GM18868 (cell line): ENCODE data around the gene GDPD5.
A peak's percentile ranks its signal among the peaks of the same experiment; 100 is the strongest.

ENCODE experiments used
- ATAC-seq: cut with Tn5 transposase; IDR thresholded peaks from one replicate; pipeline ENCODE4 v1.9.1; 2021; ENCODE audit warnings: mild to moderate bottlenecking, moderate library complexity; ENCODE audit not compliant: unreplicated experiment

Gene GDPD5

DNA sequence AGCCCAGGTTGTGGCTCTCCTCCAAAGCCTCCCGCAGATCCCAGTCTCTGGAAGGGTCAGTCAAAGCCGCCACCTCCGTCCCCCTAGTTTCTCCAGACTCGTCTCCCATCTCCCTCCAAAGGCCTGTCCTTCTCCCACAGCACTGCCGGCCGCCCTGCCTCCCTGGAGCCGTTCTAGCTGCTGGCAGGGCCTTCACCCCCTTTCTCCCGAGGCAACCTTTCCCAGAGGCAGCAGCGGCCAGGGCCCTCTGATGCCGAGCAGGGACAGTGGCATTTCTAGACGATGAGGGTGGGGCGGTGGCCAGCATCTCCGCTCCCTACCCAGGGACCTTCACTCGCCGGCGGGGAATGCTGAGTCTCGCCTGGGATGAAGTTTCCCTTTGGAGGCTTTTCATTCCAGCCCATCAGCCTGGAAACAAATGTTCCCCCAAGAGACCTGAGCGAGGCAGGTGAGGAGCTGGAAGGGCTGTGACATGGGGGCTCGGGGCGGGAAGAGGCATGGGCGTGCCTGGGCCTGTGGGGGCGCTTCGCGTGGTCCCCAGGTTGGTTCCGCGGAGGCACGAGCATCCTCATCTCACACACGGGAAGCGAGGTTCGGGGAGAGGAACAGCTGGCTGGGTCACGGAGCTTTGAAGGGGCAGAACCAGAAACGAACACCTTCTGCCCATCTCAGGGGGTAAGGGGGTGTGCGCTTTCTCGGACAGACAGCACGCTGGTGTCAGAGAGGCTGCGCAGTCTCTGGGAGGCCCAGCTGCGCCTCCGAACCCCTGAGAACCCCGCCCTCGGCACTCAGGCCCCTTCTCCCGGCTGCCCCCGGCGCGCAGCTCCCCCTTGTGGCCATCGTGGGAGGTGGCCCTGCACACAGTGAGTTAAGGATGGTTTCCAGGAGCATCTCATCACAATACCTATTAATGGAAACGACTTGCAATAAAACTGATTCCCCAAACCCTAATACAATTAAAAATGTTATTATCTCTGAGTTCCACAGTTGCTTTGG lies 74.6 kb downstream of the GDPD5 start:
- no peak for ATAC-seq

DNA sequence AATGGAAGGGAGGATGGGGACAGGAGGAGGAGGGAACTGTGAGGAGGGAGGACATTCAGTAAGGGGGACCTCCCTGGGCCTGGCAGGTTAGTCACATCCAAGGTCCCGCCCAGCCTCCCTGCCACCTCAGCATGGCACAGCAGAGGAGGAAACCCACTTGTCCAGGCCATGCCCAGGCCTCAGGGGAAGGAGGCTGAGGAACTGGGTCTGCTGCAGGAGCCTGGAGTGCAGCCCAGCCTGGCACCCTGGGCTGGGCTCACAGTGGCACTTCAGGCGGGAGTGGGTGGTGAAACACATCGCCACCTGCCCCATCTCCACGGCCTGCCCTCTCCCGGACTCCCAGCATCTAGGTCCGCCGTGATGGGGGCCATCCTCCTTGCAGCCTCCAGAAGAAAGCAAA lies 75.5 kb downstream of the GDPD5 start:
- no peak for ATAC-seq

DNA sequence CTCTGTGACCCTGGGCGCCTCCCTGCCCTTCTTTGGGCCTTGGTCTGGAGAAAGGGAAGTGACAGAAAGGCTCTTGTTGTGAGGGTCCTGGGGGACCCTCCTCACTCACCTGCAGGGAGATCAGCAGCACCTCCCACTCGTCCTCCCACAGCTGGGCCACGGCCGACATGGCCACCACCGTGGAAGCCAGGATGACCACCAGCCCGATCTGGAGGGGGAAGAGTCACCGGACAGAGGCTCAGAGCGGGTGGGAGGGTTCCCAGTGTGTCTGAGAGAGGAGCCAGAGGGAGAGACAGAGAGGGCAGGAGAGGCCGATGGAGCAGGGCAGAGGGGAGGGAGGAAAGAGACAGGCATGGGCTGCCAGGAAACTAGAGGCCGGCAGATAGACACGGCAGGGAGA lies 76.0 kb downstream of the GDPD5 start:
- no peak for ATAC-seq

DNA sequence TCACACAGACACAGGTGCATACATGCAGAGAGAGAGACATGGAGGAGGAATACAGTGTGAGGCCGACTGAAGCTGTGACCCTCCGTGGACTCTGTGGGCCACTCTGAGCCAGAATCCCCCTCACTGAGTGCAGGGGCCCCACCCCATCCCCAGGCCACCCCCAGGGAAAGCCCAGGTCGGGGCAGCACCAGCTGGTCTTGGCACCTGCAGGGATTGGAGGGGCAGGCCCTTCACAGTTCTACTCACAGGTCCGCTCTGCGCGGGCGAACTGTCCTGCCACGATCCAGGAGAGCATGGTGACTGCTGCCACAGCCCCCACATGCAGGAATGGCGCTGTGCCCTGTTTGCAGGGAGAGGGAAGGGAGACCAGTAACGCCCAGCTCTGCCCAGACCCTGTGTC lies 76.5 kb downstream of the GDPD5 start:
- ATAC-seq: no peak

DNA sequence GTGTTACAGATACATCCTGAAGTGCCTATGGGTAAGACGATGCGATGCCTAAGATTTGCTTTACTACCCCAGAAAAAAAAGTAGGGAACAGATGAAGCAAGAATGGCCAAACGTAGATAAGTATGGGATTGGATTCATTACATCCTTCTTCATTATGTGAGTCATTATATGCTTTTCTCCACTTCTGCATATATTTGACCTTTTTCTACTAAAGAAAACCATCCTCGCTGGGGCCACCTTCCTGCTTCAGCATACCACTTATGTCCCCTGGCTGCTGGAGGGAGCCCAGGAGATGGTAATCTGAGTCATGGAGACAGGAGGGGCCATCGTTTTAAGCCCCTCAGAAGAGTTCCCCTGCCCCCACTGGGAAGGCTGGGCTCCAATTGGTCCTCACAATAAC lies 78.3 kb downstream of the GDPD5 start:
- no peak for ATAC-seq

DNA sequence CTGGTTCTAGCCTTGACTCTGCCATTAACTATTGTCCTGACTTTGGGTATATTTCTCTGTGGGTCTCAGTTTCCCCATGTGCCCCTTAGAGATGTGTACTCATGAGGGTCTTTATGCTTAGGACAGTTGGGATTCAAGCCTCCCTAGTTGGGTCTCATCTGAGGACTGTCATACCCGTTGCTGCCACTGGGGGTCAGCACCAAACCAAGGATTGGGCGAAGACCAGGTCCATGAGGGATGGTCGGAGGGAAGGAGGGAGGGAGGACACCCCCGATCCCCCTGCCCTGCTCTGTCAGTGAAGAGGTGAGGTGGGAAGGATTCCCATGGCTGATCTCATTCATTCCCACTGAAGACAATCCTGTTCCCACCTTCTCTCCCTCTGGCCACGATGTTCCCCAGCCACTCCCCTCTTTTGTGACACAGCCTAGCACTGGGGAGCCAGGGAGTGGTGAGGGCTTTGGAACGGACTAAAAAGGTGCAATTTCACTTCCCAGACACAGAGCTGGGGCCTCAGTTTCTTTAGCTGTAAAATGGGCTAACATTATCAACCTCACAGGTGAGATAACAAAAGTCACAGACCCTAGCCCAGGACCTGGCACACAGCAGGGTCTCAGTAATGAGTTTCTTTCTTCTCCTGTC lies 80.3 kb downstream of the GDPD5 start:
- ATAC-seq: peak; percentile 55

DNA sequence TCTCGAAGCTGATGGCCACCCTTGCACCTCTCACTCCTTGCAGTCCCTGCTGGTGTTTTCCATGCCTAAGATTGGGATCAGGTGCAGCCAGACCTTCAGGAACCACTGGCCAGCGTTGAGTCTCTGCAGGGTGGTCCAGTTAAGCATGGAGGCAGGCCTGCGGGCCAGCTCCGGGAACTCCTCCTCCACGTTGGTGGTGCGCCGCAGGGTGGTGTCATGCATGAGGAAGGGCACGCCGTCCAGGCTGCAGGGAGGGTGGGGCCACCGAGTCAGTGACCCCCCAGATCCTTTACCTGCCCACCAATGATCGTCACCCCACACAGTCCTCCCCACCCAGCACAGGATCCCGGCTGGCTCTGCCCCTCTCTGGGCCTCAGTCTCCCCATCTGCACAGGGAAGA lies 82.7 kb downstream of the GDPD5 start:
- no peak for ATAC-seq

DNA sequence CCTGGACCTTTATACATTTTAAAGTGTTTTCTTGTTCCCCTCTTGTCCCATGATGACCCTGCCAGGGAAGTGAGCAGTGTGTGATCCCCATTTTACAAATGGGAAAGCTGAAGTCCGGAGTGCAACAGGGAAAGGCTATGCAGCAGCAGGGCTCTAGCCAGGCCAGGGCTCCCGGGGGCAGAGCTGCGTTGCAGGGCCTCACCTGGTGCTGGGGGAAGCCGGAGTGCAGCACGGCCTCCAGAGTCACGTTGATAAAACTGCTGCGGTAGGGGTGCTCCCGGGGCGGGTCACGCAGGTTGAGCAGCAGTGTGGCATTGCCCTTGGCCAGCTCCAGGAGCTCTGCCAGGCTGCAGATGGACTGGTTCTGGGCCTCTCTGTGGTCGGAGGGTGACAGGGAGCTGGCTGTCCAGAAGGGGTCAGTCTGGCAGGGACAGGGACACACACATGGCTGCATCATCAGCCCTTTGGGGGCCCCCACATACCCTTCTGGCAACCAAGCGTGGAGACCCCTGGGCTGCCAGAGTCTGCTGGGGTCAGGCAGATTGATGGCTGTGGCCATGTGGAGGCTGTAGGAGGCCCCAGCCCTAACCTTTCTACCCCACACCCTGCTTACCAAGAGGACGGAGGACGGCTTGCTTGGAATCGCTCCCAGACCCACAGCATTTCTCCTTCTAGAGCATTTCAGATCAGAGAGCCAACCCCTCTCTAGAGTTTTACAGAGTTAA lies 83.4 kb downstream of the GDPD5 start:
- no peak for ATAC-seq

DNA sequence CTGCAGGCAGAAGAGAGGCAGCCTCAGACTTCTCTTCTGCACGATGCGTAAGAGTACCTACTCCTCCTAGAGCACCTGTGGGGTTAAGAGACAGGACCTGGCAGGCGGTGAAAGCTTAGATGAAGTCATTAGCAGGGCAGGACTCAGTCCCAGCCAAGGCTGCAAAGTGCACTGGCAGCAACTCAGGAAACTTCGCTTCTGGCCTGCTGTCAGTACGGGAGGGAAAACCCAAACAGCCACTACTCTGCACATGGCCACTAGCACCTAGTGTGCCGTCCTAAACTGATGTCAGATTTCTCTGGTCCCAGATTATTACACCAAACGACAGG lies 84.0 kb downstream of the GDPD5 start:
- no peak for ATAC-seq

DNA sequence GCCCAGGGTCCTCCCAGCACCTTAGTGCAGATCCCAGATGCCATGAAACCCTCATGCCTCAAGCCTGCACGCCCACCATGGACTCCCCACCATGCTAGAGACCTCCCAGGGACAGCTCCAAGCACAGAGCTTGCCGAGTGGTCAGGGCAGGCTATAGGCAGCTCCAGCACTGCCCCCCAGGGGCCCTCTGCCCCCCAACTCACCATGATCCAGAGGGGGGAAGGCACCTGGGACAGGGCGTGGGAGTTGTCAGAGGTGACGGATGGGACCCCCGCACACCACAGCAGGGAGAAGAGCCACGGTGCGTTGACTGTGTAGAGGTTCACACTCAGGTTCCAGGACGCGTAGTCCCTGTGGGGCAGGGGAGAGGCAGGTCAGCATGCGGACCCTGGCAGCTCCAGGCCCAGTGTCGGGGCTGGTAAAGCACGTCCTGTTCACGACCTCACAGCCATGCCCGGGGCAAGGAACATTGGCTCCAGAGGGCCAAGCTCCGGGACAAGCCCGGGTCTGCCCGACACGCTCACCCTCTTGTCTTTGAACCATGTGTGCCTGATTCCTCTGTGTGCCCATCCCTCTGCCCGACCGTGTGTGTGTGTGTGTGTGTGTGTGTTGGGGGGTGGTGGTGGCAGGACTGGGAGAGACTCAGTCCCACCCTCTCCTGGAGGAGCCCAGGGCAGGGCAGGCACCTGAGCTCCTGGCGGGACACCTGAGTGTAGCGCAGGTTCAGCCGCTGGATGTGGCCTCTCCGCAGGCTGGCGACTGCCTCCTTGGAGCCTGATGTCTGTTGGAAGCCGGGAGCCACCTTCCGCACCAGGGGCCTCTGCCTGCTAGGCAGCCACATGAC lies 84.6 kb downstream of the GDPD5 start:
- no peak for ATAC-seq

DNA sequence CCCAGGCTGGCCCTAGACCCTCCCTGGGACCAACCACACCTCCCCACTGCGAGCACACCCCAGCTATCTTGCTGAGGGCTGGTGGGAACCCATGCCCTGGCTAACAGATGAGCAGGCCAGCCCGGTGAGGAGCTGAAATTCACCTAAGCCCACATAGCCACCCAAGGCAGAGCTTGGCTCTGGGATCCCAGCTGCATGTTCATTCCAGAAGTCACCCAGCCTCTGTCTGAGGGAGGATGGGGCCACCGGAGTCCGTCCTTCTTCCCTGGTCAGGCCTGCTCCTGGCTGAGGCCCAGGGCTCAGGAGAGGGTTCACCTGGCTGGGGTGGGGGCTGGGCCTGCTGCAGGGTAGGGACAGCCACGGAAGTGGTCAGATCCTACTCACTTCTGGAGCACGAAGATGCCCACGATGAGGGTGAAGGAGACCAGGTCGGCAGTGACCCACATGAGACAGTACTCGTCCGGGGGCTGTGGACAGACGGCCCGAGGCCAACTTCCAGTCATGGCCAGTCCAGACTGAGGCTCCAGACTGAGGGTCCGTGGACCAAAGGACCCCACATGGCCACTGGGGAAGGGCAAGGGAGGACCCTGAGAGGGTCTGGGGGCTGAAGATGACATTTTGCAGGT lies 86.1 kb downstream of the GDPD5 start:
- ATAC-seq: no peak

DNA sequence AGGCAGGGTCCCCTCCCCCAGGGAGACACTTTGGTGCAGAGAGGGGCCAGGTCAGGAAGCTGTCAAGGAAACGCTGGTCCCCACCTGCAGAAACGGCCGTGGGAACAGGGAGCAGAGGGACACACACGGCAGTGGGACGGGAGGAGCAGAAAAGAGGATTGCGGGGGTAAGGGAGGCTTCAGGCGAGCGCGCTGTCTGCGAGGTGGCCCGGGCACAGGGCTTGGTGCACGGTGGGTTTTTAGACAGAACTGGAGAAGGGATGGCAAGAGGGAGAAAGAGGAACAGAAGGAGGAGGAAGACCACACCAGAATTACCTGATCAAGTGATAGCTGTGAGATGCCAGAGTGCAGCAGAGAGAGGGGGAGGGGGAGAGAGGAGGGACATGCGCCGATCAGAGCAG lies 86.7 kb downstream of the GDPD5 start:
- no peak for ATAC-seq

DNA sequence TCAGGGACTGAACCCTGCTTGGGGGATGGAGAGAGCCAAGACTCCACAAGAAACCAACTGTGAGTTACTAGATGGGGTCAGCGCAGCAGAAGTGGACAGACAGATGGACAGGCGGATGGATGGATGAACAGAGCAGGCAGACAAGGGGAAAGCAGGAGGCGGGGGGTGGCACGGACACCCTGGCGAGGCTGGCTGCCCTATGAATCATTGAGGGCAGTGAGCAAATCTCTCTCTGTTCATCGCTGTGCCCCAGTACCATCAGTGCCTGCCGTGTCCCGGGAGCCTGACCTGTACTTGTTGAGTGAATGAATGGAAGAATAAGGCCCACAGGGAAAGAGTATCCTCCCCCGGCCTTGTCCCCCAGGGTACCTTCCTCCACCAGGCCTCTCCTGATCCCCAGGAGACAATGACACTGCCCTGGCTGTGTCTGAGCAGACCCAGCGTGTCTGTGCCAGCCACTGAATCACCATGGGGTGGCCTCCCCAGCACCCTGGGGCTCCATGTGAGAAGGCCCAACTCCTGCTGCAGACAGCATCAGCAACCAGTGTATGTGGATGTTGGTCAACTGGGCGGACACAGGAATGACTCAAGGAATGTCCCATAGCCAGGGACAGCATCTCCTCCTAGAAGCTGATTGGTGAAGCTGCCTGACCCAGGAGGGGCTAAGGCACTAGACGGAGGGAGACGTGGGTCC lies 87.6 kb downstream of the GDPD5 start:
- ATAC-seq: no peak

DNA sequence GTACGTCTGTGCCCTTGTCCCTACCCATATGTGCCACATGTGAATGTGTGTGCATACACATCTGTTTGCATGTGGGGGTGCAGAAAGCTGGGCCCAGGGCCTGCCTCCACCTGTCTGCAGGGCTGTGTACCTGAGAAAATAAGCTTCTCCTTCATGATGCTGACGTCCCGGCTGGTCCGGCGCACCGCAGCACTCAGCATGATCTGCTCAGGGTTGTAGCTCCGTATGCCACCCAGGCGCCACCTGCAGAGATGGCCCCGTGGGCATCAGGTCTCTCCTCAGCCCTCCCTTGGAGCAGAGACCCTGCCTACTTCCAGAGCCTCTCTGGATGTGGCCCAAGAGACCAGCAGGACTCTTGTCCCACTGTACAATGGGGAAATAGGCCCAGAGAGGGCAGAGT lies 88.9 kb downstream of the GDPD5 start:
- no peak for ATAC-seq

DNA sequence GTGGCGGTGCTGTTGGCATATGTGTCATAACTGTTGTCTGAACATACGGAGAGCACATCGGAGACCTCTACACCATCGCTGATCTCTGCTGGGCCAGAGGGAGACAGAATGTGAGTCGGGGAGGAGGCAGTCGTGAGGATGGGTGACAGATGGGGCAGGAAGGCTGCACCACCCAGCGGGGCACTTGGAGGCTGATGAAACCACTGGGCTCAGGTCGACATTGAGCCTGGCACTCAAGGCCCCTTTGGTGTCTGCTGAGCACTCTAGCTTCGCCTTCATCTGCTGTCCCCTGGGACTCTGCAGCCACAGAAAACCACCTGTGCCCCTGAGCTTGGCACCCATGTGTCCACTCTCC lies 90.2 kb downstream of the GDPD5 start:
- ATAC-seq: no peak

DNA sequence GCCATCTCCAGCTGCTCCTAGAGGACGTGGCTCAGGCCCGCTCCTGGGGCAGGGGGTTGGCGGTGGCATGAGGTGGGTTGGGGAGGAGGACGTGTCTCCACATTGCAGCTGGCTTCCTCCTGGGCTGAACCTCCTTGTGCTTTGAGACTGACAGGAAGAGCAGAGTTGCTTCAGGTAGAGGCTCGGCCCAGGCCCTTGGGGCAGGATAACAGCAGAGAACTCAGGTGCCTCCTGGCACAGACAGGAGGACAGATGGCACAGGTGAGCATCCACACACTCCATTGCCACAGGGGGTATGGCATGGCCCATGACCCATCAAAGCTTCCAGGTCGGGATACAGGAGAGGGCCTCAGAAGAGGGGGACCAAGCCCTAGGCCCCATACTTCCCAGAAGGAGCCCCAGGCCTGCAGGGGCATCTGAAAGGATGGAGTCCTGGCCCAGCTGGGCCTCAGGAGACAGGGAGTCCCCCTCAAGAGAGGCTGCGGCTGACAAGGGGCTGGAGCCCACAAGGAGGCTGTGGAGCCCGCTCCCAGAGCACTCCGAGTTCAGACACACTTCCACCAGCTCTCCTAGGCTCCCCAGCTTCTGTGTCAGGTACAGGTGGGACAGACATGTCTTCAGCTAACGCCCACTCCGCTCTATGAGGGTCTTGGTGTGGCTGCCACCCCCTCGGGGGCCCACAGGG lies 90.7 kb downstream of the GDPD5 start:
- no peak for ATAC-seq

DNA sequence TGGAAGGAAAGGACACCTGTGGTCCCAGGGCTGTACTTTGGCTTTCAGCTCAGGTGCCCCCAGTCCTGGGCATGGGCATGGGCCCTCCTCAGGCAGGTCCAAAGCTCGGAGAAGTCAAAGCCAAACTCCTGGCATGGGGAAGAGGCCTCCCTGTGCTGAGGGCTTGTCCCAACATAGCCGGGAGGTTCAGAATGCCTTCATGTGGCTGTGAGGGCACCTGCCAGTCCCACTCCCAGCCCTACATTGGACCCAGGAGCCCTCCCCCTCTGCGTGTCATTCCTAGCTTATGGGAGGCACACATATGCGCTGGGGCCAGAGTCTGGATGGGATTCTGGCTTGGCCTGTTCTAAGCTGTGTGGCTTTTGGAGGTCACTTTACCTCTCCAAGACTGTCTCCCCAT lies 91.7 kb downstream of the GDPD5 start:
- ATAC-seq: no peak

DNA sequence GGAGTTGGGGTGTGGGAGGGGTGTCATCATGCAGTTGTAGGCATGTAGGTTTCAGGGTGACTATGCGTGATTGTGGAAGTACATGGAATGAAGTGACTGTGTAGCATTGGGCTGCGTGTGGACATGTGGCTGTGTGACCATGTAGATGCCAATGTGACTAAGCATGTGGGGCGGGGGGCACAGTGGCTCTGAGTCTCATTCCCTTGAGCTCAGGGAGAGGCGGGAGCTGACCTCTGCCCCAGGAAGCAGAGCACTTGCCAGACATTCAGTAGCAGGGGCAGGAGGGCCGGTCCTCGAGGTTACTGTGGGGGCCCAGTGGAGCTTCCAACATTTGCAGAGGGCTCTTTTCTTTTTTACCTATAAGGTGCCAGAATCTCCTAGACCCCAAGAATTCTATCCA lies 92.3 kb downstream of the GDPD5 start:
- no peak for ATAC-seq

DNA sequence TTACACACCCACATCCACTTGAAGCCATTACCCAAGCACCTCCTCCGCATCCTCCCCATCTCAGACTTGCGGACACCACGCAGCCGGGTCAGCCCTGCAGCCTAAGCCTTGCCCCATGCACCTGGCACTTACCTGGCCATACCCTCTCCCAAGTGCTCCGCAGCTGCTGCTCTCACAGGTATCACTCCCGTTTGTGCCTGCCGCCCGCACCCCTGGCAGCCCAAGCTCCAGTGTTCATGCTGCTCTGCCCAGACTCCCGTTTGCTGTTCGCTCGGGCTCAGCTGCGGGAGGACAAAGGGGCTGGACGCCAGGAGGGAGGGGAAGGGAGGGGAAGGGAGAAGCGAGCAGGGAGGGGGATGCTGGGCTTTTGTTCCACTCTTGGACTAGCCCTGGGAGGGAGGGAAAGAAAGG lies 92.8 kb downstream of the GDPD5 start, which contains the start of gene KLHL35:
KLHL35 (minus strand) TSS at position 293 of the 411 bp plus-strand sequence. CDS start 2,574 bp downstream, outside the sequence.
- ATAC-seq: no peak
